HL-60/S4 treated with retinoic acid at 250 ng/mL for 4 days and 3 days (cell line): Measurements from ENCODE around the gene PAGE2.
"Not testable (repeated sequence)": the region's sequence is repeated elsewhere in the genome, so short reads cannot be mapped to it uniquely, and the experiment has no call there.

Experiments
- in situ Hi-C: fragments of 300-500 bp; cut with MboI; formaldehyde crosslinking; loops from 2 replicates; pipeline ENCODE4 v1.7.0; 2022; ENCODE audit warnings: low sequenced_read_pairs

The PAGE2 gene

DNA sequence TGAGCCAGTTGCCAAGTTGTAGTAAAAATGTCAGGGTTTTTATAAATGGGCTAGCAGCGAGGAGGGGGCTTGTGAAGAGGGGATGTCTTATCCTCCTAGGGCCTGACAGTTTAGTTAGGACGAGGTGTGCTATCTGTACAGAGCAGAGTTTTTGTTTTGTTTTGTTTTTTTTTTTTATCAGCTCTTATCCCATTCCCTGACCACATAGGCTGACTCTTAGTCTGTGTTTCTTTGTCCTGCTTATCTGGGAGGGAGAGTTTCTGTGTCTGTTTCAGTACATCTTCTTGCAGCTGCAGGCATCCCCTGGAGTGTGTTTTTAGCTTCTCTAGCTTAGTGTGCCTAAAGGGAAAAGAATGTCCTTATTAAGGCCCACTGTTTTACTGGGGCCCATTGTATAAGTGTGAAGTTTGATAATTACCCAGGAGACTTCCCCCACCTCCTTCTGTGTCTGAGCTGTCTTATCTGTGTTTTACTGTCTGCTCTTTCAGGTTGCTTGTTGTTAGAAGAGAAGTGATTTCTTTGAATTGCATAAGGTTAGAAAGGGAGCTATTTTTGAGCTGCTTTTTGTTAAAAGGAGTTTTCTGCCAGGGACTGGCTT, 32.0 kb downstream of the PAGE2 start:
- in situ Hi-C loops: no loop called here

DNA sequence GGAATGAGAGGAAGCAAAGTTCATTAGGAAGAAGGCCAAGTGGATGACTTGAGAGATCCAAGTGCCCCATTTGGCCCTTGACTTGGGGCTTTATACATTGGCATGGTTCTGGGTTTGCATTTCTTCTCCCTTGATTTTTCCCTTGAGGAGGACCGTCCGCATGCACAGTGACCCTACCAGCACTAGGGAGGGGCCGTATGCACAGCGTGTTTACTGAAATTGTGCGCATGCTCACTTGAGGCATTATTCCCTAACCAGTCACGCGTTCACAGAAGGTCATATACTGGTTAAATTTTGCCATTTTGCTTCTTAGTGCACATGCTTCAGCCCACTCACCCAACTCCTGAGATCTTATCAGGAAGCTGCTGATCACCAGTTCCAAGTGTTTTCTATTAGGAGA, 35.1 kb downstream of the PAGE2 start:
- in situ Hi-C loops: no loop called here

DNA sequence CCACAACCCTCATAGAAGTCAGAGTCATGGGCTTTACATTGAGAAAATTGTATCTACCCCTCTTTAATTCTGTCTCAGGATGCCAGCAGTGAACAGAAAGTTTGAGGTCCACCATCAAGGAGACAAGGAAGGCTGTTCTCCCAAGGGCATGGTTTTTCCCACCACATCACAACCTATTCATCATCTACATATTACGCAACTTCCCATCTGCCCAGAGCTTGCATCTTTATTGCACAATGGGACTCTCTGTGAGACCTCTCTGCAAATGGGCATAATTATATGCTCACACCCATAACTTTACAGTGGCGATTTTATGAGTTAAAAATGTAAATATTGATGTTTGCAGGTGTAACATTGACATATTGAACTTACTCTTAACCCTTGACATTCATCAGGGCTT, 38.9 kb downstream of the PAGE2 start:
- in situ Hi-C loops: no loop called here

DNA sequence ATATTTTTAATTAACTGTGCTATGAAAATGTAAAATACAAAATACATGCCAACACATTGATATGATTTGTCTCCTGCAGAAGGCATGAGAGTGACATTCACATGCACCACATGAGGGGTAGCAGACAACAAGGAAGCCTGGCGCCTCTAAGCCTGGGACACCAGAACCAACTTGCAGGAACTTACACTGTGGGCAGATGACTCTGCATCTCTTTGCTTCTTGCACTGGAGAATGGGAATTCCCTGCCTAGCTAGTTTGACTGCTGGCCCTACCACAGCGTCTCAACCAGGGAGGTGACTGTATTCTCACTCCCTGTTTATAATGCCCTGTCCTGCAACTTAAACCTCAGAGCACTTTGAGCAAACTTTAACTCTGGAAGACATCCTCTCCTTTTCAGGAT, 40.5 kb downstream of the PAGE2 start:
- in situ Hi-C loops: no loop called here

DNA sequence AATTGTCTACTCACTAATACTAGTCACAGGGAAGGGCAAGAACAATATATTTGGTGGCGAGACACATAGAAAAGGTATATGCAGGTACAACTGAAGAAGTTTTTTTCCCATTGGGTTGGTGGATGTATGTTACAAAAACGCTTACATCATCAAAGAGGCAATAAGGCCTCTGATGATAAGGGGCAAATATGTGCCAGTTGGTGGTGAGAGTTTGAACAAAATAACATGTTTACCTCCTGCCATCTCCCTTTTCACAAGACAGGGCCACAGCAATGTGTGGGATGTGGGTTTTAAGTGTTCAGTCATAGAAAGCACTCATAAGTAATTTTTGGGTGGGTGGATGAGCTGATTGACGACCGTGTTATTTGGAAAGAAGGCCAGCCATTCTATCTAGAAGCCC, 41.7 kb downstream of the PAGE2 start:
- in situ Hi-C loops: no loop called here

DNA sequence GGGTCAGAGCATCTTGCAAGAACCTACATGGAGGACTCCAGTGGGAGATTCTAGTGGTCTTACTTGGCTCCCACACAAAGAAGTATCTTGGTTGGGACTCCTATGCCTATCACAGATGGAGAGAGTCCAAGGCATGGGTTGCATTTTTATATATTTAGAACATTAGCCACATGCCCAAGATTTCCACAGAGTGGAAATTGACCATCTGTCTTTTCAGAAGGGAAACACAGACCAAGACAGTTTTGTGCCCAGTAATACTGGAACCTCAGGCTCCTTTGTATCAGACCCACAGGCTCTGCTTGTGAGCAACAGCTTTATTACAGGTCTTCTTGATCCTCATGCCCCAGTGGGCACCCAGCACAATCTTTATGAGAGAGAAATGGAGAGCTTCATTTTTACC, 43.6 kb downstream of the PAGE2 start:
- in situ Hi-C loops: no loop called here

DNA sequence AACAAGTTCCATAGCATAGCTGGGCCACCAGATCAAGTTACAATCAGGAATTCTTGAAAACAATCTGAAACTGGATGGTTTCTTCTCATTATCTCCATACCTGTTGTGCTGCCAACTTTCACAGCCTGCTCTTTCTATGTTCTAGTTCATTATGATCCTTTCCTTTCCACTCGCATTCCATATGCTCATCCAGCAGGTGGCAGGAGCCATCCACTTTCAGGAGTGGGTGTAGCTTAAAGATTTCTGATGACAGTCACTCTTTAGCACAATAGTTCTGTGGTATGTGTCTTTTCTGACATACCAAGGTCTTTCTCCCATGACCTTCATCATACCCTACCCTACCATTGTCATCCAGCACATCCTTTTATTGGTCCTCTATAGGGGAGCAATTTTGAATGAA, 46.4 kb downstream of the PAGE2 start:
- in situ Hi-C loops: no loop called here

DNA sequence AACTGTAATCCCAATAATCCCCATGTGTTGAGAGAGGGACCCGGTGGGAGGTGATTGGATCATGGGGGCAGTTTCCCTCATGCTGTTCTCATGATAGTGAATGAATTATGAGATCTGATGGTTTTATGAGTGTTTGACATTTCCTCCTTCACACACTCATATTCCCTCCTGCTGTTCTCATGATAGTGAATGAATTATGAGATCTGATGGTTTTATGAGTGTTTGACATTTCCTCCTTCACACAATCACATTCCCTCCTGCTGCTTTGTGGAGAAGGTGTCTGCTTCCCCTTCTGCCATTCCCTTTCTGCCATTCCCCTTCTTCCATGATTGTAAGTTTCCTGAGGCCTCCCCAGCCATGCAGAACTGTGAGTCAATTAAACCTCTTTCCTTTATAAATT, 52.0 kb downstream of the PAGE2 start:
- in situ Hi-C loops: not testable (repeated sequence)
